HG03558 (cell line): ENCODE measurements around the gene STN1.

Experiments
- ATAC-seq: cut with Tn5 transposase; IDR thresholded peaks from one replicate; pipeline ENCODE4 v1.9.1; 2021; ENCODE audit warnings: moderate number of reproducible peaks; ENCODE audit not compliant: unreplicated experiment; ENCODE audit errors: extremely low read depth

Gene STN1

GRCh38 chr10:103930449-103930848, 12.5 kb upstream of the STN1 start:
- ATAC-seq, result no peak

- no peak for ATAC-seq
These were observed 11.5 kb upstream of the STN1 start for GRCh38 chr10:103929381-103929921.

GRCh38 chr10:103928784-103929183, 10.8 kb upstream of the STN1 start:
- no peak for ATAC-seq

GRCh38 chr10:103926722-103927319, 8.8 kb upstream of the STN1 start:
- ATAC-seq, result no peak

- ATAC-seq, result no peak
These were observed 7.6 kb upstream of the STN1 start for GRCh38 chr10:103925591-103925990.

- no peak for ATAC-seq
These were observed 5.5 kb upstream of the STN1 start for GRCh38 chr10:103923502-103923901.

- ATAC-seq, result no peak
These were observed 4.7 kb upstream of the STN1 start for GRCh38 chr10:103922659-103923058.

- ATAC-seq, result no peak
These were observed 3.8 kb upstream of the STN1 start for GRCh38 chr10:103921750-103922195.

- no peak for ATAC-seq
These were observed 3.3 kb upstream of the STN1 start for GRCh38 chr10:103921248-103921647.

- ATAC-seq, result no peak
These were observed 1.7 kb upstream of the STN1 start for GRCh38 chr10:103919648-103920025.

GRCh38 chr10:103917302-103918052, 507 bp downstream of the STN1 start:
- ATAC-seq, result no peak

- no peak for ATAC-seq
These were observed 1.1 kb downstream of the STN1 start for GRCh38 chr10:103916876-103917275.

- ATAC-seq, result no peak
These were observed 1.7 kb downstream of the STN1 start for GRCh38 chr10:103916254-103916653.

- ATAC-seq, result no peak
These were observed 2.2 kb downstream of the STN1 start for GRCh38 chr10:103915796-103916195.

GRCh38 chr10:103912759-103913158, 5.2 kb downstream of the STN1 start:
- ATAC-seq, result no peak

- no peak for ATAC-seq
These were observed 6.9 kb downstream of the STN1 start for GRCh38 chr10:103911021-103911459.

- no peak for ATAC-seq
These were observed 7.5 kb downstream of the STN1 start for GRCh38 chr10:103910442-103911012.

GRCh38 chr10:103905441-103905840, 12.5 kb downstream of the STN1 start:
- ATAC-seq, result no peak

- ATAC-seq, result no peak
These were observed 16.7 kb downstream of the STN1 start for GRCh38 chr10:103901299-103901698.

- no peak for ATAC-seq
These were observed 18.7 kb downstream of the STN1 start for GRCh38 chr10:103899312-103899711.

GRCh38 chr10:103897241-103897774, 20.7 kb downstream of the STN1 start:
- no peak for ATAC-seq
